ENCODE measurements around the gene BRD4. TPM values are rescaled to one million over a fixed set of nuclear protein-coding genes. Genes with fewer than 3 reads are reported as not detected.
A peak's percentile ranks its signal among the peaks of the same experiment; 100 is the strongest.

BRD4 gene
- total RNA-seq, 1 experiment from 2014 or later: 144 TPM

- Histone ChIP-seq H4K5ac (ENCODE audit: insufficient read length, low read depth, low read length) (no peak overlapping the region), H3K27ac (ENCODE audit: insufficient read length, low read depth, low read length) (no peak overlapping the region), H2BK20ac (ENCODE audit: low read depth, low read length, poor library complexity, severe bottlenecking) (no peak overlapping the region), H2BK120ac (ENCODE audit: low read depth, low read length, poor library complexity, severe bottlenecking) (no peak overlapping the region), H3K56ac (ENCODE audit: insufficient read length, low read depth, low read length) (no peak overlapping the region), H3K4ac (ENCODE audit: low read depth, low read length) (no peak overlapping the region), H3T11ph (ENCODE audit: low read length) (no peak overlapping the region), H4K91ac (ENCODE audit: insufficient read length, low read depth, low read length) (no peak overlapping the region), H3K27me3 (ENCODE audit: insufficient read depth, low read length) (no peaks in the 10 kb centered on the region), H2BK15ac (ENCODE audit: low read depth, low read length) (no peak overlapping the region), H2BK12ac (ENCODE audit: insufficient read length, low read depth, low read length) (no peak overlapping the region), H3K79me2 (ENCODE audit: insufficient read depth, low read length) (peaks cover 23% of the 10 kb centered on the region; the same call in 1 of the 2 replicates), H3K14ac (ENCODE audit: insufficient read depth, low read length) (no peak overlapping the region), H2AFZ (ENCODE audit: low read length) (no peak overlapping the region), H3K79me1 (ENCODE audit: insufficient read depth, low read depth, low read length, poor library complexity, severe bottlenecking) (no peaks in the 10 kb centered on the region), H3K23ac (ENCODE audit: insufficient read length, low read depth, low read length) (no peak overlapping the region), H3K4me2 (ENCODE audit: insufficient read depth, insufficient read length, low read length) (no peak overlapping the region), H2AK5ac (ENCODE audit: insufficient read length, low read length) (no peak overlapping the region), H3K23me2 (ENCODE audit: insufficient read length, low read depth, low read length, poor library complexity, severe bottlenecking) (peaks cover 2% of the 10 kb centered on the region), H3K9me3 (ENCODE audit: control insufficient read depth, low read depth, low read length) (no peaks in the 10 kb centered on the region), H3K18ac (ENCODE audit: insufficient read length, low read depth, low read length) (no peak overlapping the region), H4K8ac (replicated peaks; ENCODE audit: insufficient read length, low read depth, low read length) (no peak overlapping the region), H2BK5ac (ENCODE audit: insufficient read length, low read length) (no peak overlapping the region), H3K4me1 (ENCODE audit: insufficient read depth, low read length) (peaks cover 2% of the 10 kb centered on the region; the same call in 1 of the 2 replicates), H3K9ac (ENCODE audit: extremely low read depth, insufficient read length, low read length) (no peak overlapping the region), H4K20me1 (ENCODE audit: control insufficient read depth, insufficient read depth, insufficient read length) (no peaks in the 10 kb centered on the region)
- WGBS (ENCODE audit: extremely low coverage, insufficient read length, low lambda C conversion rate): no CpG with 5 or more reads among the region's 30 CpGs
- Mint-ChIP-seq H3K9me3 (no peaks in the 10 kb centered on the region), H3K27me3 (ENCODE audit: low read depth) (no peaks in the 10 kb centered on the region; the same call in 1 of the 2 replicates), H3K4me1 (peaks cover 11 to 12% of the 10 kb centered on the region in 2 experiments), H3K36me3 (ENCODE audit: insufficient read depth in 1 of 3, low read depth in 3 of 3) (peaks cover 40 to 62% (median 59%) of the 10 kb centered on the region in 3 experiments), H3K4me3 (no peak overlapping the region), H3K27ac (peak overlapping the region in 1 of 3 experiments; percentile 43; a peak in 1 of 7 replicates)
- DNase-seq: no peak
- TF ChIP-seq CTCF (conservative IDR thresholded peaks at IDR 0.05): no peak
Measured at GRCh38 chr19:15372891-15373301, 40.6 kb upstream of the BRD4 start.
